Dermis blood vessel endothelial cell (primary cell): ENCODE results near the gene KDM4B. TPM values are rescaled to one million over a fixed set of nuclear protein-coding genes. Genes with fewer than 3 reads are reported as not detected.

Experiments used
- DNase-seq: peaks from one replicate; pipeline ENCODE4 v3.0.0; 2010
- total RNA-seq: library from RNA; depleted of rRNA; stranded (reverse); fragments of >200 nt; gene quantifications from 2 replicates; pipeline ENCODE4 v1.2.3, GENCODE V29; 2014

KDM4B gene
- total RNA-seq, 1 donor from 2014 or later, result 13.4 TPM

- DNase-seq, result no peak
Measured at GRCh38 chr19:4986056-4986455, 17.1 kb downstream of the KDM4B start.

- no peak for DNase-seq
Measured at GRCh38 chr19:4986471-4986891, 17.6 kb downstream of the KDM4B start.

GRCh38 chr19:4987256-4987655 is 18.3 kb downstream of the KDM4B start:
- DNase-seq, result no peak

- DNase-seq, result no peak
Measured at GRCh38 chr19:4987692-4988370, 18.9 kb downstream of the KDM4B start.

- peak; percentile 38 for DNase-seq
Measured at GRCh38 chr19:4988770-4989251, 19.9 kb downstream of the KDM4B start.

- DNase-seq, result no peak
Measured at GRCh38 chr19:4990306-4990705, 21.4 kb downstream of the KDM4B start.

- no peak for DNase-seq
Measured at GRCh38 chr19:4991538-4991937, 22.6 kb downstream of the KDM4B start.

- no peak for DNase-seq
Measured at GRCh38 chr19:4991996-4992698, 23.2 kb downstream of the KDM4B start.

GRCh38 chr19:4993683-4994082 is 24.8 kb downstream of the KDM4B start:
- no peak for DNase-seq

GRCh38 chr19:4996701-4997100 is 27.8 kb downstream of the KDM4B start:
- no peak for DNase-seq

- no peak for DNase-seq
Measured at GRCh38 chr19:4997297-4997696, 28.4 kb downstream of the KDM4B start.

GRCh38 chr19:5000120-5000611 is 31.3 kb downstream of the KDM4B start:
- no peak for DNase-seq

- DNase-seq, result peak; percentile 77
Measured at GRCh38 chr19:5001615-5002014, 32.7 kb downstream of the KDM4B start.

GRCh38 chr19:5002143-5002542 is 33.2 kb downstream of the KDM4B start:
- DNase-seq, result no peak

GRCh38 chr19:5003781-5004180 is 34.9 kb downstream of the KDM4B start:
- DNase-seq, result no peak

GRCh38 chr19:5005096-5005495 is 36.2 kb downstream of the KDM4B start:
- no peak for DNase-seq

- DNase-seq, result no peak
Measured at GRCh38 chr19:5006201-5006600, 37.3 kb downstream of the KDM4B start.

- DNase-seq, result no peak
Measured at GRCh38 chr19:5006821-5007220, 37.9 kb downstream of the KDM4B start.

GRCh38 chr19:5011476-5012238 is 42.7 kb downstream of the KDM4B start:
- no peak for DNase-seq

GRCh38 chr19:5012688-5013457 is 44.0 kb downstream of the KDM4B start:
- DNase-seq, result no peak

GRCh38 chr19:5013761-5014160 is 44.8 kb downstream of the KDM4B start:
- DNase-seq, result no peak

- DNase-seq, result no peak
Measured at GRCh38 chr19:5014941-5015340, 46.0 kb downstream of the KDM4B start.

- DNase-seq, result no peak
Measured at GRCh38 chr19:5016268-5016667, 47.4 kb downstream of the KDM4B start.
